GM18498 (cell line): ENCODE results near the gene UBQLN1.

ENCODE experiments used
- ATAC-seq: cut with Tn5 transposase; IDR thresholded peaks from one replicate; pipeline ENCODE4 v1.9.1; 2021; ENCODE audit warnings: mild to moderate bottlenecking, moderate library complexity; ENCODE audit not compliant: unreplicated experiment

Gene UBQLN1

DNA sequence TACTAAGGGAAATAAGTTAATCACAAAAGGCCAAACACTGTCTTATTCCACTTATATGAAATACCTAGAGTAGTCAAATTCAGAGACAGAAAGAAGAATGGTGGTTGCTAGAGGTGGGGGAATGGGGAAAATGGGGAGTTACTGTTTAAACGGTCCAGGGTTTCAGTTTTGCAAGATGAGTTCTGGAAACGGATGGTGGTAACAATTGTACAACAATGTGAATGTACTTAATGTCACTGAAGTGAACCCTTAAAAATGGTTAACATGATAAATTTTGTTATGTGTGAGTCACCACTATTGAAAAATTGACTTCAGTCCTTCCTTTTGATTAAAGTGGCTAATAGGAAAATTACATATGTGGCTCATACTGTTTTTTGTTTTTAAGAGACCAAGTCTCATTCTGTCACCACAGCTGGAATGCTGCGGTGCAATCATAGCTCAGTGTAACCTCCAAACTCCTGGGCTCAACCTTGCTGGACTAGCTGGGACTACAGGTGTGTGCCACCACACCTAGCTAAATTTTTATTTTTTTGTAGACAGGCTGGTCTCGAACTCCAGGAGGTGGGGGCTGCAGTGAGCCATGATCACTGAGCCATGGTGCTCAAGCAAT lies 8.7 kb downstream of the UBQLN1 start:
- ATAC-seq, result peak; percentile 8

DNA sequence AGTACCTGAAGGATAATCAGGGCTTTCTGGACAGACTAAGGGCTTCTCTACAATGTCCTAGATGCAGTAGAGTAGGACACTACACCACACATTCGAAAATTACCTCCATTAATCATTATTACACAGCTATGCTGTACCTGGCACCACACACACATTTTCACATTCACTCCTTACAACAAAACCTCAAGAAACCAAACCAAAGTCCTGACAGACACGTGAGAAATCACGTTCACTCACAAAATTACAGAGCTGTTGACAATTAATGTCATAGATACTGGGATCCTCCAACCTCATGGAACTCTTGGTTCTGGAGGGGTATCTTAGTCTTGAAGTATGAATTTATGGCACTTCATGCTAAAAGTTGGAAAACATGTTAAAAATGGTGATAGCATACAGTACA lies 16.3 kb downstream of the UBQLN1 start:
- ATAC-seq, result no peak

DNA sequence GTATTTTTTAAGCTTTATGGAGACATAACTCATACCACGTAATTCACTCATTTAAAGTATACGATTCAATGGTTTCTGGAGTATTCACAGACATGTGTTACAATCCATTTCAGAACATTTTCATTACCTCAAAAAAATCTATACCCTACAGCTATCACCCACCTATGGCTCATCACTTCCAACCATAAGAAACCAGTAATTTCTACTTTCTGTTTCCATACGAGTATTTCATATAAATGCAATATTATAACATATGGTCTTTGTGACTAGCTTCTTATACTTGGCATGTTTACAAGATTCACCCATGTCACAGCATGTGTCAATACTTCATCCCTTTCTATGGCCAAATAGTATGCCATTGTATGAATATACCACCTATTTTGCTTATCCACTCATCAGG lies 18.8 kb downstream of the UBQLN1 start:
- ATAC-seq, result no peak

DNA sequence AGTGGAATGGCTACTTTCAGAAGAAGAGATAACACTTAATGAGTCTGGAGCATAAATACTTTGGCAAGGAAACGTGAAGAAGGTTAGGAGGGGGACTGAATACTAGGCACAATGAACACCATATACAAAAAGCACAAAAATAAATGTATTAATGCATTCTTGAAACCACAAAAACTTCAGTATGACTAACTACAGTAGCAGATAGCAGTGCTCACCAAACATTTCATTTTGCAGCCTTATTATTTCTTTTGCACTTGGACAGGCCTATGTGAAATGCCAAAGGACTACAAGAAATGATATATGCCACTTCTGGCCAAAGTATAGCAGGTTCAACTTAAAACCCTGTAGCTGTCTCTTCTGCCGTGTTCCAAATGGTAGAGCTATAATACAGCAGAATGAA lies 26.3 kb downstream of the UBQLN1 start:
- ATAC-seq, result no peak

DNA sequence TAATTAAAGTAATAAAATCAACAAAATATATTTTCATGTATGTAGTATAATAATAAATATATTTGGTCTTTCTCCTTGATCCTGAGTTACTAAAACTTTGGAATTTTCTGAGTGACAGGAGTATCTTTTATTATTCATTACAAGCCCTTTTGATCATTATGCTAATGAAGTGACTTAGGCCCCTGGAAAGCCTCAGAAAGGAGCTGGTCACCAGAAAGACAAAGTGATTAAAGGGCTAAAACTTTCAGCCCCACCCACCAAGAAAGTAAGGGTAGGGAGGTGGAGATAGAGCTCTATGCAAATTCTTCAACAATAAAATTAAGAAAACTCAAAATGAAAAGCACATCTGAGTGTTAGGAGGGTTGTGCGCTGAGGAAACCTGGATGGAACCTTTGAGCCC lies 27.5 kb downstream of the UBQLN1 start:
- no peak for ATAC-seq

DNA sequence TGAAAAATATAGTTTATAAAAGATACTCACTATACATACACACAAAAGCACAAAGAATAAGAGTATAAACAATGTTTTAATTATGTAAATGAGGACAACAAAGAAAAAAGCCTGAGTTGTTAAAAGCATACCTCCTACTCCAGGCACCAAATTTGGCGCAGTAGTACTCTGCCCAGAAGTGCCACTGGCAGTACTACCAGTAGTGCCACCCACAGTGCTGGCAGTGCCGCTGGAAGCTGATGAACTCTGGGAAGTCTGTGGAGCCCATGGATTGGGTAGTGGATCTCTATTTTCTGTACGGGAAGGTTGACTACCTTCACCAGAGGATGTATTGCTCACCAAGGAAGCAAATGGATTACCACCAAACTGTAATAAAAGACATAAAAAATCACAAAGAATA lies 30.2 kb downstream of the UBQLN1 start:
- ATAC-seq, result no peak

DNA sequence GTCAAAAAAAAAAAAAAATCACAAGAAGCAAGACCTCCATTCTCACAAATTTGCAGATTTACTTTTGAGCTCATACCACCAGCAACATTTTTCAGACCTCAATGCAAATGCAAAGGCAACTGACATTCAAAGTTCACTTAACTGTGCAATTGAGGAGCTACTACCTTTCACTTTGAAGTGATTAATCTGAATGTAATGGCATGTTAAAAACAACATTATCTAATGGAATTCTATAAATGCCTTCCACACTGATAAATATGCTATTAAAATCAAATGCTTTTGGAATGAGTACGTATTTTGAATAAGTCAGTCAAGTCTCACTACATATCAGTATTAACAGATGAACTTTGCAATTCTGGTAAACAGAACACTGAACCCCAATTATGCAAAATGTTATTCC lies 32.3 kb downstream of the UBQLN1 start:
- no peak for ATAC-seq

DNA sequence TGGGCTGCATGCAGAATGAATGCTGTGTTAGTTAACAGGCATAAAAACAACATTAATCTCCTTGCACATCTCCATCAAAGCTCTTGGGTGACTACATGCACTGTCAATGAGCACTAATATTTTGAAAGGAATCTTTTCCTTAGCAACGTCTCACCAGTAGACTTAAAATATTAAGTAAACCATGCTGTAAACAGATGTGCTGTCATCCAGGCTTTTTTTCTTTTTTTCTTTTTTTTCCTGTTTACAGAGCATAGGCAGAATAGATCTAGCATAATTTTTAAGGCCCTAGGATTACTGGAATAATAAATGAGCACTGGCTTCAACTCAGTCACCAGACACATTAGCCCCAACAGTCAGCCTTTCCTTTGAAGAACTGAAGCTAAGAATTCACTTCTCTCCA lies 36.3 kb downstream of the UBQLN1 start:
- no peak for ATAC-seq

DNA sequence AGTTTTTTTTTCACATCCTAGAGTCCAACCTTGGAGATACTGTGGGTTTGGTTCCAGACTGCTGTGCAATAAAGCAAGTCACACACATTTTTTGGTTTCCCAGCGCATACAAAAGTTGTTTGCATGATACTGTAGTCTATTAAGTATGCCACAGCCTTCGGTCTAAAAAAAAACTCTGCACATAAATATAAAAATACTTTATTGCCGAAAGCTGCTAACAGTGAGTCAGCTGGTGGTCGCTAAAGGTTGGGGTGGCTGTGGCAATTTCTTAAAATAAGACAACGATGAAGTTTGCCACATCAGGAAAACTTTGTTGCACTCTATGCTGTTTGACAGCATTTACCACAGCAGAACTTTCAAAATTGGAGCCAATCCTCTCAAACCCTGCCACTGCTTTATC lies 37.4 kb downstream of the UBQLN1 start:
- no peak for ATAC-seq

DNA sequence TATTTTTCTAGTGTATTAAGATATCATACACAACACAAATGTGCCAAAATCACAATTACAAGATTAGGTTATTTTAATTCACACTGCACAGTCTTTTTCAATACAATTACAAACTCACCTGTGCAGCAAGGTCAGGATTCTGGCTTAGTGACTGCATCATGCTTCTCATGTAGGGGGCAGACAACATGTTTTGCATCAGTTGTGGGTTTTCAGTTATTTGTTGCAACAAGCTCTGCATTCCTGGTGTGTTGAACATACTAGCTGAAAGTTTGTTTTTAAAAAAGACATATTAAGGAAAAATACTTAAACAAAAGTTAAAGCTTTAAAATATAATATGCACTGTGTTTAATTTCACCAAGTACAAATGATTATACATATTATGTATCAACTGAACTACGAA lies 38.7 kb downstream of the UBQLN1 start:
- no peak for ATAC-seq

DNA sequence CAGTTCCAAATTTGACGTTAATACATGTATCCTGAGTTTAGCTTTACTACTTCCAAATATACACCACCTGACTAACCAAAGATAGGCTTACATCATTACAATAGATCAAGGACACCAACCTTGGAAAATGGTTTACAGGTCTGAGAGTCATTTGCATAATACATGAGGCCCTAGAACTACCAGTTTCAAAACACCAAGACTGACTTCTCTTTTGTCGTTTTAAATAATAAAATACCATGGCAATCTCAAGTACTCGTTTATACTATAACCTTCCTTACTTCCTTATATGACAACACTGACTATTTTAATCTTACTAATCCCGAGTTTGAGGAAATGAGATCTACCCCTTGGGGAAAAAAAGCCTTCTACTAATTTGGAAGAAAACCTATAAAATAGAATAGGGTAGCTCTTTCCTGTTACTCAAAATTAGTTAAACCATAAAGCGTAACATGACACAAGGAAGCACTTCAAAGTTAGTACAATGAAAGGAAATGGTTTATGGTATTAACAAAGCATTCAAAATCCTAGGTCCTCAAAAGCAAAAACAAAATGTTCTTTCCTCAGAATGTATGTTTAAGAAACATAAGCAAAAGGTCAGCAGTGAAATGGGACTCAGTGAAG lies 42.1 kb downstream of the UBQLN1 start:
- ATAC-seq, result peak; percentile 90

DNA sequence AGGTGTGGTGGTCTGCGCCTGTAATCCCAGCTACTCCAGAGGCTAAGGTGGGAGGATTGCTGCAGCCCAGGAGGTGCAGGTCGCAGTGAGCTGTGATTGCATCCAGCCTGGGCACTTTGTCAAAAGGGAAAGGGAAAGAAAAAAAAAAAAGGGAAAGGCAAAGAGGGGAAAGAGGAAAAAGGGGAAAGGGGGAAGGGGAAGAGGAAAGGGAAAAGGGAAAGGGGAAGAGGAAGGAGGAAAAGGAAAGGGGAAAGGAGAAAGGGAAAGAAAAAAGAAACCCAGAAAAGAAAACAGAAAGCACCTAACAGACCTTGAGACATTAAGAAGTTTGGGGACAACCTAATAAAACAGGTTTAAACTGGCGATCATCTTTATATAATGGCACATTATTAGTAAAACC lies 44.8 kb downstream of the UBQLN1 start:
- ATAC-seq, result no peak

DNA sequence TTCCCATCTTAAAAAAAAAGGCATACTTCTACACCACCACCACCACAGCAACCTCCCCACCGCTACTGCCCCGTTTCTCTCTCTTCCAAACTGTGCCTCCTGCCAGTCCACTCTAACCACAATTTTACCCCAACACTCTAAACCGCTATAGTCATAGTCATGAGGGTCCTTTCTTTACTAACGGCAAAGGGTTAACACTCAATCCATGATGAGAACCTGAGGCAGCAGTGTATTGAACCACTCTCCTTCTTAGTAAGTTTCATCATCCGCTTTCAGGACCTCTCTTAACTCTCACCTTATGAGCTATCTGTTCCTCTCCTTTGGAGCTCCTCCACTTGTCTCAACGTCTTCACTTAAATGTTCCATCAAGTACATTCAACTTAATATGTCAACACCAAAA lies 50.8 kb downstream of the UBQLN1 start:
- no peak for ATAC-seq

DNA sequence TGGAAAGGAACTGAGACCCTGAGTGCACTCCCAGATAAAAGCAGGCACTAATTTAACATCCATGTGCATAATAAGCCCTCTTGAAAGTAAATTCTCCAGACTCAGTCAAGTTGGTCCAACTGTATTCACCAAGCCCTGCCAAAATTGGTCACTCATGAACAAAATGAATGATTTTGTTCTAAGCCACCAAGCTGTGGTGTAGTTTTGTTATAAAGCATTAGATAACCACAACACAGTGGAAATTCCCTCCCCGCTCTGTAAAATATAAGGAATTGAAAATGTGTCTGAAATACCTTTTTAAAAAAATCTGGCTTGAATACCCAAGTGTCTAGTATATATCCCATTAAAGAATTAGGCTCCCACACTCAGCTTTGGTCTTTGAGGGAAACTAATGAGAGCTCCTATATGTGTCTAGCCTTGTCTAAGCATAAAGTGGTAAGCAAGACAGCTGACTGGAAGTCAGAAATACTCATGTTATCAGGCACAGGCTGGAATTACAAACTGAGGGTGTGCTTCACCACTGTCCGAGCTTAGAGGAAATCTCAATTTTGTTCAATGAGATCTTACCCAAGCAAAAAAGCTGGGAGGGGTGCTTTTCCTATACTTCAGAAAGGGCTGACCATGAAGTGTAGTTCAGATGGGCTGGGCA lies 51.6 kb downstream of the UBQLN1 start:
- peak; percentile 58 for ATAC-seq

DNA sequence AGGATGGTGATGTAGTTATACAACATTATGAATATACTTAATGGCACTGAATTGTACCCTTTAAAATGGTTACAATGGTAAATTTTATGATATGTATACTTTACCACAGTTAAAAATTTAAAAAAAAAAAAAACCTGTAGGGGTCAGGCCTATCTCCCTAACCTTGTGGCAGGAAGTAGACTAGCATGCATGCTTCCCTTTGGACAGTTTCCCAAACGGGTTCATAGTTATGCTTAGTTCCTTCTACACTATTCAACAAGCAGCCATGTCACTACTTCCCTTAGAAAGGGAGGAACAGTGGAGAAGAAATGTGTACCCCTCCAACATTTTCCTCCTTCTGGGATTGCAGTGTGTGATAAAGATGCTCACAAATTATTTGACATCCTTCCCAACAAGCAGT lies 52.3 kb downstream of the UBQLN1 start:
- no peak for ATAC-seq

DNA sequence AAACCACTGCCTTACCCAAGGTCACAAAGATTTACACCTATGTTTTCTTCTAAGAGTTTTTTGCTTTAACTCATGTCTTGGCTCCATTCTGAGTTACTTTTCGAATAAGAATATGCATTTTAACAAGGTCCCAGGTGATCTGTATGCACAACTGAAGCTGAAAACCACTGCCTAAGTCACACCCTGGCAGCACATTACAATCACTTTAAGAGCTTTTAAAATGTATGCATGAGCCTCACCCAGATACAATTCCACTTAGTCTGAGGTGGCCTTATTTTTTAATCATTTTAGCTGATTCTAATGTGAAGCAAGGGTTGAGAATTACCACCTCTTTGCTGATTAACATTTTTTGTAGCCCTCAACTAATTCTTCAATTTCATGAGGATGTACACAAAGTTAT lies 55.3 kb downstream of the UBQLN1 start:
- no peak for ATAC-seq

DNA sequence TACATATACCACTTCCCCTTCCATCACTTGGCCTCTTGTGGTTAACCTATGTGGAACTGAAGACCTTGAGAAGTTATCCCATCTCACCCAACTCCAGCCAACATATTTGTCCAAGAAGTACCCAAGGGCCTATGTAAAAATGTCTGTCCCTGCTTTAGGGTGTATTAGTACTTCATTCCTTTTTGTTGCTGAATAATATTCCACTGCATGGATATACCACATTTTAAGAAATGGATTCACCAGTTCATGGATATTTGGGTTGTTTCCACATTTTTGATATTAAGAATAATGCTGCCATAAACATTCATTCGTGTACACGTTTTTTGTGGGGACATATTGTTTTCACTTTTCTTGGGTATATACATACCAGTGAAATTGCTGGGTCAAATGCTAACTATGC lies 56.2 kb downstream of the UBQLN1 start:
- ATAC-seq, result no peak

DNA sequence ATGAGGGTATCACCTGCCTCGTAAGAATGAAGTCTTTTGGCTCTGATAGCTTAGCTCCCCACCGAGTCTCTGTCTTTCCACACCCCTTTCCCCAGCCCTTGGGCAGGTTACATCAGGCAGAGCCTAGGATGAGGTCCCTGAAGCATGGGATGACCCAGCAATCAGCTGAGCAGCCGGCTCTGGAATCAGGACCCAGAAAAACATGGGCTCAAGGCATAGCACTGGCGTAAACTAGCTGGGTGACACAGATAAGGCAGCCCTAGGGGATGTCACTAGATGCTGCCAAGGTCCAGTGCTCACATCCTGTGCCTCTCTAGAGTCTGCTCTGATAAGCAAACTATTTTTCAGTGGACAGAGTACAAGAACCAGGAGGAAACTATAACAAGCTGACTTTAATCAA lies 58.2 kb downstream of the UBQLN1 start:
- ATAC-seq, result no peak

DNA sequence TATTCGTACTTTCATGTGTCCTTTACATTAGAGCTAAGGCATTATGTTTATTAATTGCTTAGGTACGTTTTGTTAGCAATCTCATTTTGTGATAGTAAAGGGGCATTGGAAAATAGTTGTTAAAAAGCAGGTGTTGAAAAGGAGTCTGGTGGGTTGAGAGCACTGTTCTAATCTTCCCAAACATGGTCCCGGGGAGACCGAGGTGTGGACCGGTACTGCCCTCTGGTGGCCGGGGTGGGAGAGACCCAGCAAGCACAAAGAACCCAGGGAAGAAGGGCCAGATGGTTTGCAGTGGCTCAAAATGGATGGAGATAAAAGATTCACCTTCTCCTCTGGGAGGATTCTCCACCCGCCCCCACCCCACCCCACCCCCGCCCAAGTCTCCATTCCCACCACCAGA lies 58.7 kb downstream of the UBQLN1 start:
- peak; percentile 68 for ATAC-seq

DNA sequence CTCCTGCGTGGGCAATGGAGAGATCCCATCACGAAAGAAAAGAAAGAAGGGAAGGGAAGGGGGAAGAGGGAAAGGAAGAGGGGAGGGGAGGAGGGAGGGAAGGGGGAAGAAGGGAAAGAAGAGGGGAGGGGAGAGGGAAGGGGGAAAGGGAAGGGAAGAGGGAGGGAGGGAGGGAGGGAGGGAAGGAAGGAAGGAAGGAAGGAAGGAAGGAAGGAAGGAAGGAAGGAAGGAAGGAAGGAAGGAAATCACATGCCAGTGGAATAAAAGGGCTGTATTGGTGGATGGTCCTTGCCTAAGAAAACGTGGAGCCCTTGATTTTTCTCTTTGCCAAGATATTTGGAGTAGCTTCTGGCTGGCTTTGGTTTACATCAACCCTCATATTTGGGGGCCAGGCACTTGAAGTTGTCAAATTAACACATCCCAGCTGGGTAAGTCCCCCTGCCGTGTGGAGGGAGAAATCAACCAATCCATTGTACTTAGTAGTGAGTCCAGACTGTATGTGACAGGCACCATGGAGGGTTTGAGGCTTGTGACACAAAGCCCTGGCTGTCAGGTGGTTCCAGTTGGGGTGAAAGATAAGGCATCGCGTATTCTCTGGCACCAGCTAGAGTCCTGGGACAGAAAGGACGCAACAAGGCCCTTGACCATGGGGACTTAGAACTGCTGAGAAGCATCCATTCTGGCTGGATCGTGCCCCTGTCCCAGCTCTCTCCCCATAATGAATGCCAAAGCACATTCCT lies 61.1 kb downstream of the UBQLN1 start:
- ATAC-seq, result no peak

DNA sequence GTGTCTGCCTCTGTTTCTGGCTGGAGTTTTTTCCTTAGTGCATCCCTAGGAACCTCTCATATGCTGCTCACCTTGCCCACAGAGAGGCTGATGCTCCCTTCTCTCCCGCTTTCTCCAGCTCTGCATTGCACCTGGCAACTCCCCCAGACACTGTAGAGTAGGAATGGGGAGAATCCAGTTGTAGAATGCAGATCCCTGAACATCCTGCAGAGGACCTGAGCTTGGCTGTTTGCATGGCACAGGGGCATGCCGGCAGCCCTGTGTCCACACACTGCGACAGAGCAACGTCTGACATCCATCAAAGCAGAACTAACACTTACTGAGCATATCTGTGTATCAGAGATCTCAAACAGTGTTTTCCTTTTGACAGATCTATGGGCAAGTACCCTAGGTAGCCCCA lies 65.0 kb downstream of the UBQLN1 start:
- ATAC-seq, result no peak

DNA sequence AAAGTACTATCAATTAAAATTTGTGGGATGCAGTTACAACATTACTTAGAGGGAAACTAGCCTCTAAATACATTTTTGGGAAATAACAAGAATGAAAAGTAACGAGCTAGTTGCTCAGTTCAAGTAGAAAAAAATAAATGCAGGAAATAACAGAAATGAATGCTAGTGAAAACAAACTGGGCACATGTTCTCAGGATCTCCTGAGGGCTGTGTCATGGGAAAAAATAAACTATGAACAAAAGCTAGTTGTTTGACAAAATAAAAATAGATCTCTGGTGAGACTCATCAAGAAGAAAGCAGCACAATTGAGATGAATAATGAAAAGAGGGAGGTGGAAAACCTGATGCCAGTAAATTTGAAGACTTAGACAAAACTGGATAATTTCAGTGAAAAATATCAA lies 68.5 kb downstream of the UBQLN1 start:
- no peak for ATAC-seq
